Activated T-helper 17 cell treated with anti-CD3 and anti-CD28 coated beads, Interleukin-2, amount 50 U/mL, for 72 hours (primary cell): ENCODE data around the gene GPANK1. TPM values are rescaled to one million over a fixed set of nuclear protein-coding genes. Genes with fewer than 3 reads are reported as not detected.
A peak's percentile ranks its signal among the peaks of the same experiment; 100 is the strongest.

Experiments used
- ATAC-seq: fragments of 150-1000 bp; cut with Tn5 transposase; replicated peaks from 2 replicates; pipeline ENCODE4 v1.10.0; 2021; ENCODE audit warnings: mild to moderate bottlenecking, moderate library complexity
- H3K27ac Mint-ChIP-seq: one replicate; pipeline ENCODE4 v1.8.0; 2022; ENCODE audit warnings: mixed read lengths
- H3K27me3 Mint-ChIP-seq: one replicate; pipeline ENCODE4 v1.8.0; 2022; ENCODE audit warnings: mixed read lengths
- H3K36me3 Mint-ChIP-seq: one replicate; pipeline ENCODE4 v1.8.0; 2022; ENCODE audit warnings: low read depth, mild to moderate bottlenecking, mixed read lengths
- H3K4me1 Mint-ChIP-seq: one replicate; pipeline ENCODE4 v1.8.0; 2022; ENCODE audit warnings: mixed read lengths
- H3K4me3 Mint-ChIP-seq: one replicate; pipeline ENCODE4 v1.8.0; 2022; ENCODE audit warnings: mild to moderate bottlenecking, mixed read lengths
- H3K9me3 Mint-ChIP-seq: one replicate; pipeline ENCODE4 v1.8.0; 2022; ENCODE audit warnings: mixed read lengths
- total RNA-seq, 2 donors: library from RNA; stranded (reverse); gene quantifications; one replicate each; pipeline ENCODE4 v1.2.3, GENCODE V29; 2022

GPANK1 gene
- total RNA-seq, 2 donors from 2014 or later, result 30.1 to 39.0 TPM

- no peak overlapping the region for H3K4me3 Mint-ChIP-seq
- ATAC-seq, result no peak
- H3K4me1 Mint-ChIP-seq, result peaks cover 9% of the 10 kb centered on the region
- no peak overlapping the region for H3K27ac Mint-ChIP-seq
- H3K9me3 Mint-ChIP-seq, result no peaks in the 10 kb centered on the region
- no peaks in the 10 kb centered on the region for H3K27me3 Mint-ChIP-seq
- peaks cover 35% of the 10 kb centered on the region for H3K36me3 Mint-ChIP-seq
These were observed 18.8 kb upstream of the GPANK1 start for GRCh38 chr6:31683591-31683990.

GRCh38 chr6:31681135-31681671 is 16.4 kb upstream of the GPANK1 start:
- no peaks in the 10 kb centered on the region for H3K27me3 Mint-ChIP-seq
- no peaks in the 10 kb centered on the region for H3K9me3 Mint-ChIP-seq
- peak; percentile 74 for ATAC-seq
- peak overlapping the region; percentile 88 for H3K4me3 Mint-ChIP-seq
- H3K4me1 Mint-ChIP-seq, result peaks cover 15% of the 10 kb centered on the region
- H3K36me3 Mint-ChIP-seq, result peaks cover 15% of the 10 kb centered on the region
- H3K27ac Mint-ChIP-seq, result peak overlapping the region; percentile 87

GRCh38 chr6:31680226-31681134 is 15.7 kb upstream of the GPANK1 start, which contains the start of gene LY6G5C:
Gene LY6G5C (minus strand): TSS chr6:31681067. CDS start chr6:31680373, 694 bp downstream.
- no peaks in the 10 kb centered on the region for H3K27me3 Mint-ChIP-seq
- H3K9me3 Mint-ChIP-seq, result no peaks in the 10 kb centered on the region
- ATAC-seq, result peak; percentile 86
- peaks cover 15% of the 10 kb centered on the region for H3K4me1 Mint-ChIP-seq
- peaks cover 7% of the 10 kb centered on the region for H3K36me3 Mint-ChIP-seq
- peak within 1 kb of the TSS; percentile 87 for H3K27ac Mint-ChIP-seq
- peak within 1 kb of the TSS; percentile 88 for H3K4me3 Mint-ChIP-seq

- H3K36me3 Mint-ChIP-seq, result peaks cover 17% of the 10 kb centered on the region
- H3K27ac Mint-ChIP-seq, result peak overlapping the region; percentile 16
- ATAC-seq, result no peak
- H3K4me1 Mint-ChIP-seq, result peaks cover 15% of the 10 kb centered on the region
- no peaks in the 10 kb centered on the region for H3K27me3 Mint-ChIP-seq
- no peaks in the 10 kb centered on the region for H3K9me3 Mint-ChIP-seq
- H3K4me3 Mint-ChIP-seq, result no peak overlapping the region
These were observed 13.2 kb upstream of the GPANK1 start for GRCh38 chr6:31677955-31678354.

GRCh38 chr6:31676904-31677303 is 12.1 kb upstream of the GPANK1 start:
- peak overlapping the region; percentile 34 for H3K27ac Mint-ChIP-seq
- H3K27me3 Mint-ChIP-seq, result no peaks in the 10 kb centered on the region
- H3K9me3 Mint-ChIP-seq, result no peaks in the 10 kb centered on the region
- ATAC-seq, result no peak
- no peak overlapping the region for H3K4me3 Mint-ChIP-seq
- peaks cover 28% of the 10 kb centered on the region for H3K36me3 Mint-ChIP-seq
- peaks cover 15% of the 10 kb centered on the region for H3K4me1 Mint-ChIP-seq

- no peak overlapping the region for H3K4me3 Mint-ChIP-seq
- H3K9me3 Mint-ChIP-seq, result no peaks in the 10 kb centered on the region
- H3K27me3 Mint-ChIP-seq, result no peaks in the 10 kb centered on the region
- H3K36me3 Mint-ChIP-seq, result peaks cover 33% of the 10 kb centered on the region
- H3K27ac Mint-ChIP-seq, result peak overlapping the region; percentile 34
- peaks cover 15% of the 10 kb centered on the region for H3K4me1 Mint-ChIP-seq
- ATAC-seq, result no peak
These were observed 11.6 kb upstream of the GPANK1 start for GRCh38 chr6:31676322-31676903.

- H3K4me3 Mint-ChIP-seq, result no peak within 1 kb of the TSS
- no peaks in the 10 kb centered on the region for H3K27me3 Mint-ChIP-seq
- H3K4me1 Mint-ChIP-seq, result peaks cover 11% of the 10 kb centered on the region
- ATAC-seq, result no peak
- peaks cover 92% of the 10 kb centered on the region for H3K36me3 Mint-ChIP-seq
- H3K27ac Mint-ChIP-seq, result peak within 1 kb of the TSS; percentile 59
- H3K9me3 Mint-ChIP-seq, result no peaks in the 10 kb centered on the region
These were observed 4.9 kb upstream of the GPANK1 start, which contains the start of gene LY6G5B for GRCh38 chr6:31669676-31670075. Gene LY6G5B (plus strand): TSS chr6:31669976. CDS start chr6:31670951, 975 bp downstream.

- Mint-ChIP-seq H3K27me3 (no peaks in the 10 kb centered on the region), H3K4me3 (peak overlapping the region; percentile 96), H3K27ac (peak overlapping the region; percentile 97), H3K9me3 (no peaks in the 10 kb centered on the region), H3K36me3 (peaks cover 96% of the 10 kb centered on the region), H3K4me1 (peaks cover 23% of the 10 kb centered on the region)
- no peak for ATAC-seq
These were observed 1.7 kb upstream of the GPANK1 start for GRCh38 chr6:31666337-31666965.

GRCh38 chr6:31665501-31666336 is 922 bp upstream of the GPANK1 start, which contains the start of gene CSNK2B:
Gene CSNK2B (plus strand): TSS chr6:31666080. CDS start chr6:31666832, 752 bp downstream.
- Mint-ChIP-seq H3K4me3 (peak within 1 kb of the TSS; percentile 96), H3K27ac (peak within 1 kb of the TSS; percentile 97), H3K27me3 (no peaks in the 10 kb centered on the region), H3K4me1 (peaks cover 23% of the 10 kb centered on the region), H3K9me3 (no peaks in the 10 kb centered on the region), H3K36me3 (peaks cover 96% of the 10 kb centered on the region)
- peak; percentile 93 for ATAC-seq

GRCh38 chr6:31663961-31664789 is 622 bp downstream of the GPANK1 start:
- peaks cover 23% of the 10 kb centered on the region for H3K4me1 Mint-ChIP-seq
- H3K9me3 Mint-ChIP-seq, result no peaks in the 10 kb centered on the region
- no peak for ATAC-seq
- peaks cover 94% of the 10 kb centered on the region for H3K36me3 Mint-ChIP-seq
- peak overlapping the region; percentile 96 for H3K4me3 Mint-ChIP-seq
- peak overlapping the region; percentile 97 for H3K27ac Mint-ChIP-seq
- no peaks in the 10 kb centered on the region for H3K27me3 Mint-ChIP-seq

GRCh38 chr6:31663126-31663960 is 1.5 kb downstream of the GPANK1 start:
- no peak for ATAC-seq
- H3K36me3 Mint-ChIP-seq, result peaks cover 94% of the 10 kb centered on the region
- no peaks in the 10 kb centered on the region for H3K27me3 Mint-ChIP-seq
- peak overlapping the region; percentile 96 for H3K4me3 Mint-ChIP-seq
- peak overlapping the region; percentile 97 for H3K27ac Mint-ChIP-seq
- peaks cover 27% of the 10 kb centered on the region for H3K4me1 Mint-ChIP-seq
- no peaks in the 10 kb centered on the region for H3K9me3 Mint-ChIP-seq

- Mint-ChIP-seq H3K9me3 (no peaks in the 10 kb centered on the region), H3K4me3 (peak overlapping the region; percentile 96), H3K36me3 (peaks cover 94% of the 10 kb centered on the region), H3K27ac (peak overlapping the region; percentile 9), H3K4me1 (peaks cover 30% of the 10 kb centered on the region), H3K27me3 (no peaks in the 10 kb centered on the region)
- no peak for ATAC-seq
These were observed 2.6 kb downstream of the GPANK1 start for GRCh38 chr6:31662124-31662723.
